A549 (cell line): Measurements from ENCODE around the gene CRYBG2. TPM values are rescaled to one million over a fixed set of nuclear protein-coding genes. Genes with fewer than 3 reads are reported as not detected.

ENCODE experiments used
- ATAC-seq, 2 experiments: fragments of 200-7000 bp in 1 of 2; fragments of >200 bp in 1 of 2; cut with Nextera tagmentation in 1 of 2; cut with Tn5 transposase in 1 of 2; 3 replicates each; pipeline versions ENCODE4 v1.8.0 to v1.9.1; 2018 to 2020; ENCODE audit warnings: mild to moderate bottlenecking in 1 of 2, moderate library complexity in 1 of 2
- CTCF ChIA-PET: fragments of 300-600 bp; sonication (Branson Sonifier 250); formaldehyde crosslinking; extraction: SDS; loops from one replicate; lab custom pipeline; 2021; ENCODE audit warnings: antibody characterized with exemption, inconsistent platforms; lab: Yijun Ruan, JAX
- POLR2A ChIA-PET: fragments of 350-600 bp; formaldehyde crosslinking; extraction: SDS; loops from one replicate; lab custom pipeline; 2021; ENCODE audit warnings: antibody characterized with exemption, inconsistent platforms; lab: Yijun Ruan, JAX
- DNase-seq, 2 experiments: peaks; one replicate each; pipeline versions ENCODE4 v3.0.0 to v3.0.0-alpha.2; 2011 to 2016; ENCODE audit warnings: low read depth in 1 of 2, low spot score in 1 of 2
- FAIRE-seq: peaks from 2 replicates; lab custom pipeline; 2011; peaks lifted over from hg19 to GRCh38; lab: Jason Lieb, UNC
- H3K27ac ChIP-seq, 2 experiments: fragments of >200 bp; sonication (Bioruptor Twin); formaldehyde crosslinking; 3 replicates each; pipeline ENCODE4 v1.5.1; 2016 to 2017
- H3K4me1 ChIP-seq: fragments of >200 bp; sonication (Bioruptor Twin); formaldehyde crosslinking; 3 replicates; pipeline ENCODE4 v1.6.1; 2016
- H3K4me2 ChIP-seq: fragments of >200 bp; sonication (Bioruptor Twin); formaldehyde crosslinking; 3 replicates; pipeline ENCODE4 v1.6.1; 2016
- H3K4me3 ChIP-seq: fragments of >200 bp; sonication (Bioruptor Twin); formaldehyde crosslinking; 3 replicates; pipeline ENCODE4 v1.5.1; 2016
- H3K9me3 ChIP-seq: fragments of >200 bp; sonication (Bioruptor Twin); formaldehyde crosslinking; 3 replicates; pipeline ENCODE4 v1.6.1; 2016
- BHLHE40 ChIP-seq: IDR thresholded peaks from 2 replicates; pipeline ENCODE4 v1.6.1; 2012; ENCODE audit warnings: low read depth, low read length, inconsistent platforms
- CHD4 ChIP-seq: fragments of 200-600 bp; sonication (generic); IDR thresholded peaks from 2 replicates; pipeline ENCODE4 v1.6.1; 2016; ENCODE audit warnings: antibody characterized with exemption, mild to moderate bottlenecking, borderline replicate concordance
- CTCF ChIP-seq: fragments of >200 bp; sonication (Bioruptor Twin); formaldehyde crosslinking; IDR thresholded peaks from 3 replicates; pipeline ENCODE4 v1.5.1; 2016
- EHMT2 ChIP-seq: fragments of 200-600 bp; sonication (generic); IDR thresholded peaks from 2 replicates; pipeline ENCODE4 v1.6.1; 2016; ENCODE audit warnings: antibody characterized with exemption, low read depth, mild to moderate bottlenecking, moderate library complexity
- ELK1 ChIP-seq: fragments of 150-350 bp; IDR thresholded peaks from 2 replicates; pipeline ENCODE4 v1.6.1; 2014; ENCODE audit warnings: low read depth, mild to moderate bottlenecking, low read length
- EP300 ChIP-seq, 2 experiments: fragments of >200 bp; sonication (Bioruptor Twin); formaldehyde crosslinking; IDR thresholded peaks; 2 replicates in 1 of 2; 3 replicates in 1 of 2; pipeline ENCODE4 v1.6.1; 2016 to 2017
- ESRRA ChIP-seq: fragments of 150-350 bp; IDR thresholded peaks from 2 replicates; pipeline ENCODE4 v1.6.1; 2014; ENCODE audit warnings: mild to moderate bottlenecking, low read length, borderline replicate concordance
- HDAC2 ChIP-seq: fragments of 200-600 bp; sonication (generic); IDR thresholded peaks from 2 replicates; pipeline ENCODE4 v1.6.1; 2016
- HEYL ChIP-seq: fragments of 250-450 bp; sonication (Bioruptor Pico); IDR thresholded peaks from 2 replicates; pipeline ENCODE4 v1.8.0; 2021; ENCODE audit warnings: mild to moderate bottlenecking, moderate library complexity
- HOXB13 ChIP-seq: fragments of 250-450 bp; sonication (Bioruptor Pico); IDR thresholded peaks from 2 replicates; pipeline ENCODE4 v1.5.0; 2020; ENCODE audit warnings: low read depth, mild to moderate bottlenecking, moderate library complexity
- HOXB5 ChIP-seq: fragments of 250-450 bp; sonication (Bioruptor Pico); IDR thresholded peaks from 2 replicates; pipeline ENCODE4 v1.5.0; 2020; ENCODE audit warnings: mild to moderate bottlenecking, moderate library complexity
- JUNB ChIP-seq: fragments of >200 bp; sonication (Bioruptor Twin); formaldehyde crosslinking; IDR thresholded peaks from 2 replicates; pipeline ENCODE4 v1.6.1; 2016
- KDM5A ChIP-seq: fragments of 200-600 bp; sonication (generic); IDR thresholded peaks from 2 replicates; pipeline ENCODE4 v1.6.1; 2016; ENCODE audit warnings: antibody characterized with exemption, mild to moderate bottlenecking
- MAFK ChIP-seq: fragments of 450-650 bp; IDR thresholded peaks from 2 replicates; pipeline ENCODE4 v1.6.1; 2014; ENCODE audit not compliant: partially characterized antibody
- MAZ ChIP-seq: fragments of 150-350 bp; IDR thresholded peaks from 2 replicates; pipeline ENCODE4 v1.6.1; 2014; ENCODE audit warnings: antibody characterized with exemption, low read depth, low read length, borderline replicate concordance
- NPAS2 ChIP-seq: fragments of 250-450 bp; sonication (Bioruptor Pico); IDR thresholded peaks from 2 replicates; pipeline ENCODE4 v1.8.0; 2022; ENCODE audit warnings: mild to moderate bottlenecking, moderate library complexity, borderline replicate concordance
- NR3C1 ChIP-seq: fragments of >200 bp; sonication (Bioruptor Twin); formaldehyde crosslinking; IDR thresholded peaks from 3 replicates; pipeline ENCODE4 v1.6.1; 2017
- POLR2A ChIP-seq: IDR thresholded peaks from 2 replicates; pipeline ENCODE4 v1.6.1; 2012; ENCODE audit warnings: mild to moderate bottlenecking, low read length
- RAD21 ChIP-seq, 2 experiments: fragments of >200 bp in 1 of 2; sonication (Bioruptor Twin) in 1 of 2; formaldehyde crosslinking in 1 of 2; IDR thresholded peaks in 1 of 2; conservative IDR thresholded peaks in 1 of 2; 2 replicates in 1 of 2; 3 replicates in 1 of 2; pipeline ENCODE4 v1.6.1; 2012 to 2018; ENCODE audit warnings: inconsistent platforms in 1 of 2
- RARB ChIP-seq: fragments of 250-450 bp; sonication (Bioruptor Pico); IDR thresholded peaks from 2 replicates; pipeline ENCODE4 v1.8.0; 2021; ENCODE audit warnings: mild to moderate bottlenecking, moderate library complexity
- RCOR1 ChIP-seq: fragments of 150-350 bp; IDR thresholded peaks from 2 replicates; pipeline ENCODE4 v1.6.1; 2014; ENCODE audit warnings: antibody characterized with exemption, low read length, low read depth
- RFX5 ChIP-seq: fragments of 450-650 bp; IDR thresholded peaks from 2 replicates; pipeline ENCODE4 v1.7.1; 2014; ENCODE audit warnings: antibody characterized with exemption, mild to moderate bottlenecking, moderate library complexity
- SMC3 ChIP-seq: fragments of >200 bp; sonication (Bioruptor Twin); formaldehyde crosslinking; IDR thresholded peaks from 3 replicates; pipeline ENCODE4 v1.6.1; 2018; ENCODE audit warnings: inconsistent platforms
- TP53 ChIP-seq: fragments of 250-450 bp; sonication (Bioruptor Pico); IDR thresholded peaks from 2 replicates; pipeline ENCODE4 v1.5.0; 2021; ENCODE audit warnings: mild to moderate bottlenecking, moderate library complexity
- USF2 ChIP-seq: fragments of 450-650 bp; IDR thresholded peaks from 2 replicates; pipeline ENCODE4 v1.6.1; 2014; ENCODE audit warnings: antibody characterized with exemption
- ZC3H11A ChIP-seq: fragments of 450-650 bp; IDR thresholded peaks from 2 replicates; pipeline ENCODE4 v1.6.1; 2014; ENCODE audit warnings: antibody characterized with exemption, mild to moderate bottlenecking
- WGBS: methylation state at CpG from one replicate; pipeline ENCODE4 v1.1.6; 2017; ENCODE audit errors: missing lambda C conversion rate; 5-methylcytosine and 5-hydroxymethylcytosine counted together
- polyA plus RNA-seq, 4 experiments: library from polyadenylated mRNA; depleted of rRNA in 3 of 4; stranded (reverse); fragments of >200 nt; fragmentation: RNase III in 1 of 4; extraction: RNeasy Plus Mini Kit Qiagen cat#74134 plus additional on column Dnase treatment in 1 of 4; gene quantifications; 2 replicates in 3 of 4; 3 replicates in 1 of 4; pipeline ENCODE4 v1.2.3, GENCODE V29; 2011 to 2017
- TF ChIP-seq, protein P1 (sequence below): fragments of 250-450 bp; sonication (Bioruptor Pico); IDR thresholded peaks from 2 replicates; pipeline ENCODE4 v1.5.0; 2020; ENCODE audit warnings: low read depth, mild to moderate bottlenecking, moderate library complexity
- TF ChIP-seq, protein P2 (sequence below): fragments of 250-450 bp; sonication (Bioruptor Pico); IDR thresholded peaks from 2 replicates; pipeline ENCODE4 v1.5.0; 2021; ENCODE audit warnings: mild to moderate bottlenecking, moderate library complexity, borderline replicate concordance

Gene CRYBG2
- polyA plus RNA-seq, 2 of the 4 experiments (the other 2 are of a cell fraction): 0.67 to 2.7 TPM

DNA sequence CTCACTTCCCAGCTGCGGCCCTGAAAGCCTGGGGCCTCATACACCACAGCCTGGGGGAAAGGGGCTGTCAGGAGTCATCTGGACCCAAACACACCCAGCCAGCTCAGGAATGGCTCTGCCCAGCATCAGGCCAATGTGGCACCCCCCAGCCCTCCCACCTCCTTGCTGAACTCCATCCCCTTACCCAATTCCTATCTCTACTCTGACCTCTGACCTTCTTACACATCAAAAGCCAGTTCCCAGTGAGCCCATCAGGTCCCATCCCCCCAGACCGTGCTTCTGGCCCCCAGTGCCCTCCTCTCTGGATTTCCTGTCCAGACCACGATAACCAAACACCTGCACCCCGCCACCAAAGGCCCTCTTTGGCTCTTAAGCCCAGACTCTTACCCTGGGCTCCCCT lies 16.3 kb downstream of the CRYBG2 start:
- WGBS: 92% methylated on average over 3 of the region's 4 CpGs
- ChIA-PET CTCF (interaction anchor here (0.8 to 1.8 kb wide), 5 partner anchors 9 to 27 kb away, joined by 3 to 7 read pairs (median 5); no protein-coding TSS in a partner anchor), POLR2A (no interaction called here)
- DNase-seq: no peak
- Histone ChIP-seq H3K9me3 (no peaks in the 10 kb centered on the region), H3K4me3 (no peak overlapping the region), H3K4me2 (no peak overlapping the region), H3K27ac (peak overlapping the region in 1 of 2 experiments; percentile 8; a peak in 1 of 6 replicates), H3K4me1 (peaks cover 6% of the 10 kb centered on the region)
- no peak for TF ChIP-seq KDM5A
- TF ChIP-seq EHMT2: no peak
- no peak for TF ChIP-seq NR3C1
- no peak for TF ChIP-seq ZC3H11A
- TF ChIP-seq BHLHE40: no peak
- TF ChIP-seq, protein P1, sequence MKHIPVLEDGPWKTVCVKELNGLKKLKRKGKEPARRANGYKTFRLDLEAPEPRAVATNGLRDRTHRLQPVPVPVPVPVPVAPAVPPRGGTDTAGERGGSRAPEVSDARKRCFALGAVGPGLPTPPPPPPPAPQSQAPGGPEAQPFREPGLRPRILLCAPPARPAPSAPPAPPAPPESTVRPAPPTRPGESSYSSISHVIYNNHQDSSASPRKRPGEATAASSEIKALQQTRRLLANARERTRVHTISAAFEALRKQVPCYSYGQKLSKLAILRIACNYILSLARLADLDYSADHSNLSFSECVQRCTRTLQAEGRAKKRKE (CRISPR knock-in tag): no peak
- TF ChIP-seq JUNB: no peak
- TF ChIP-seq RAD21 (conservative IDR thresholded peaks at IDR 0.05 in 1 of 2, IDR thresholded peaks at IDR 0.05 in 1 of 2): no peak
- no peak for TF ChIP-seq HOXB13 (CRISPR knock-in tag)
- no peak for TF ChIP-seq RCOR1
- TF ChIP-seq CTCF: no peak
- no peak for TF ChIP-seq EP300 (IDR thresholded peaks at IDR 0.05)
- TF ChIP-seq ELK1: no peak
- TF ChIP-seq MAFK: no peak
- TF ChIP-seq TP53: no peak
- TF ChIP-seq, protein P2, sequence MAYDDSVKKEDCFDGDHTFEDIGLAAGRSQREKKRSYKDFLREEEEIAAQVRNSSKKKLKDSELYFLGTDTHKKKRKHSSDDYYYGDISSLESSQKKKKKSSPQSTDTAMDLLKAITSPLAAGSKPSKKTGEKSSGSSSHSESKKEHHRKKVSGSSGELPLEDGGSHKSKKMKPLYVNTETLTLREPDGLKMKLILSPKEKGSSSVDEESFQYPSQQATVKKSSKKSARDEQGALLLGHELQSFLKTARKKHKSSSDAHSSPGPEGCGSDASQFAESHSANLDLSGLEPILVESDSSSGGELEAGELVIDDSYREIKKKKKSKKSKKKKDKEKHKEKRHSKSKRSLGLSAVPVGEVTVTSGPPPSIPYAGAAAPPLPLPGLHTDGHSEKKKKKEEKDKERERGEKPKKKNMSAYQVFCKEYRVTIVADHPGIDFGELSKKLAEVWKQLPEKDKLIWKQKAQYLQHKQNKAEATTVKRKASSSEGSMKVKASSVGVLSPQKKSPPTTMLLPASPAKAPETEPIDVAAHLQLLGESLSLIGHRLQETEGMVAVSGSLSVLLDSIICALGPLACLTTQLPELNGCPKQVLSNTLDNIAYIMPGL (CRISPR knock-in tag): no peak
- TF ChIP-seq HDAC2: no peak
- TF ChIP-seq HOXB5 (CRISPR knock-in tag): no peak
- no peak for TF ChIP-seq CHD4
- no peak for TF ChIP-seq RFX5
- ATAC-seq: no peak
- no peak for FAIRE-seq

DNA sequence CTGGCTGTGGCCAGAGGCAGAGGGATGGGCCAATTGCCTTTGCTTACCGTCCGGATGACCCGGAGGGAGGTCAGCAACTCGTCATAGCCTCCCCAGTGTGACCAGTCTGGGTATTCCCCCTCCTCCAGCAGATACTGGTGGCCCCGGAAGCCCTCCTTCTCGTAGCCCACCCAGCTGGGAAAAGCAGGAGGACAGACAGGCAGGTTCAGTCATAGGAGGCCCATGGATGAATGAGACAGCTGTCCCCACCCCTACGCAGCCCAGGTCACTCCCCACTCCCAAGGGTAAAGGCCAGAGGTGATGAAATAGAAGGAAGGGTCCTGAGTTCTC lies 16.8 kb downstream of the CRYBG2 start:
- DNase-seq (no peak), ATAC-seq (no peak; a peak in 1 of 6 replicates), FAIRE-seq (no peak)
- 97% methylated on average over 7 of the region's 7 CpGs for WGBS
- Histone ChIP-seq H3K9me3 (no peaks in the 10 kb centered on the region), H3K4me2 (peak overlapping the region; percentile 90), H3K4me1 (peaks cover 6% of the 10 kb centered on the region), H3K4me3 (no peak overlapping the region), H3K27ac (peak overlapping the region; percentile 66 to 86)
- TF ChIP-seq NPAS2 (CRISPR knock-in tag): no peak
- TF ChIP-seq, protein P2 (CRISPR knock-in tag): no peak
- TF ChIP-seq POLR2A: no peak
- TF ChIP-seq USF2: no peak
- no peak for TF ChIP-seq ESRRA
- TF ChIP-seq HEYL (CRISPR knock-in tag): no peak
- TF ChIP-seq MAZ: no peak
- TF ChIP-seq SMC3: no peak
- TF ChIP-seq KDM5A: no peak
- TF ChIP-seq RARB (CRISPR knock-in tag): no peak
- ChIA-PET CTCF (interaction anchor here (1.4 to 1.7 kb wide), 2 partner anchors 9 to 26 kb away, joined by 6 to 7 read pairs; no protein-coding TSS in a partner anchor), POLR2A (no interaction called here)
